Right renal cortex interstitium (tissue), 3 donors: ENCODE results near the gene DHRS4L2. TPM values are rescaled to one million over a fixed set of nuclear protein-coding genes. Genes with fewer than 3 reads are reported as not detected.

ENCODE experiments used
- DNase-seq, 3 donors: peaks; one replicate each; pipeline ENCODE4 v3.0.0-alpha.2; 2013; ENCODE audit warnings: low read depth in 3 of 3, low spot score in 2 of 3
- polyA plus RNA-seq, 3 donors: library from polyadenylated mRNA; unstranded; fragments of 120-200 nt; gene quantifications; one replicate each; pipeline ENCODE4 v1.2.1, GENCODE V29; 2013; ENCODE audit not compliant: insufficient read length in 3 of 3

DHRS4L2 gene
- polyA plus RNA-seq, 3 donors = 30.8 to 43.1 (median 37.2) TPM

- no peak for DNase-seq
These were observed 63.3 kb downstream of the DHRS4L2 start, which contains the start of gene CARMIL3 for GRCh38 chr14:24051789-24052655. Gene CARMIL3 (plus strand): TSS chr14:24052009. CDS start chr14:24052154, 145 bp downstream.

DNA sequence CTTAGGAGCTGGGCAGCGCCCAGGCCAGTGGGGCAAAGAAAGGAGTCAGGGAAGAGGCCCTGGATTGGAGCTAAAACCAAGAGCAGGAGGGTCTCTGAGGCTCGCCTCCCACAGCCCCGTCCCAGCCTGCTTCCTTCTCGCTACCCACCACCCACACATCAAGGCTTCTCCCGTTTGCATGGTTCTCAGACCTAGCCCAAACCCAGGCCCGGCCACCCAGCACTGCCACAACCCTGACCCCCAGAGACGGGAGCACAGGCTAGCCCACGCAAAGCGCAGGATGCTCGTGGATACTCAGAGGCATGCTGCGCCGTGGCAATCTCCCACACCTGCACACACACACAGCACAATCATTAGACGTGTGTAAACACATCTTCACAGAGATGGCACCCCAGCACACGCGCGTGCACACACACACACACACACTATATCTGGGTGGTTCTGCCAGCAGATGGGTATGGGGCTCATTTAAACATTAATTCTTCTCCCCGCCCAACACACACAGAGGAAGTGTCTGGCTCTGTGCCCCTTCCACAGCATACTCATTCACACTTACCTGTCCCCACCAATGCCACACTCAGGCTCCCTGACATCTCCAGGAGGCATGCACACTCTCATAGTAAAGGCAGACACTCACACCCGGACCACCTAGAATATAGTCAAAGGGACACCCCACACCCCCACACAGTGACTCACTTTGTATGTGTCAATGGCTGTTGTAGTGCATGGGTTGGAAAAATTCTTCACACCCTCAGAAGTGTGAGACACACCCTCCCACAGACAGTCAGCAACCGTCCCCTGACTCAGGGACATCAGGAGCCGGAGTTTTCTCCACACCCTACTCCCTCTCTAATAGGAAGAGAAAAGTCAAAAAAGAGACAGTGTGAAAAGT is 64.2 kb downstream of the DHRS4L2 start:
- DNase-seq = no peak

DNA sequence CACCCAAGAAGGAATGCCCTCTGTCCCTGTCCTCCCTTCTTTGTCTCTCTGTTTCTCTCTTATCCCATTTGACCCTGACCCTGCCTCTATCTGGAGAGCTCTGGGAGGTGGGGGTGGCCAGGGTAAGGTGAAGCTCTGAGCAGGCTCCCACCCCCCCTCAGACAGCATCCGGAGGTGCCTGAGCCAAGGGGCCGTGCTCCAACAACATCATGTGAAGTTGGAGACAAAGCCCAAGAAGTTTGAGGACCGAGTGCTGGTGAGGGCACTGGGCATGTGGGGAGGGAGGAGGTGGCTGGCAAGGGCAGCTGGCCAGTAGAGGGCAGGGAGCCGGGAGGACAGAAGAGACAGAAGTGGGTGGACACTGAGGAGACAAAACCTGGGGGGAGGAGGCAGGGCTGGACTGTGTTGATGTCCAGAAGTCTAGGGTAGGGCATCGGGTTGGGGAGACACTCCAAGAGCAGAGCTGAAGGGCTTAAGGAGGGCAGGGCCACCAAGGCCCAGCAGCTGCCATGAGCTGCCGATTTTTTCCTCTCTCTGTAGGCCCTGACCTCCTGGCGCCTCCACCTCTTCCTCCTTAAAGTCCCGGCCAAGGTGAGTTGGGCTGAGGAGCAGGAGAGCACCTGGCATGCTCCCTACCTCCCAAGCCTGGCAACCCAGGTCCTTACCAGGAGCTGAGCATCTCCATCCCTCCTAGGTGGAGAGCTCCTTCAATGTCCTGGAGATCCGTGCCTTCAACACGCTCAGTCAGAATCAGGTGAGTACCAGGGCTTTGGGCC is 65.0 kb downstream of the DHRS4L2 start:
- DNase-seq = no peak

DNA sequence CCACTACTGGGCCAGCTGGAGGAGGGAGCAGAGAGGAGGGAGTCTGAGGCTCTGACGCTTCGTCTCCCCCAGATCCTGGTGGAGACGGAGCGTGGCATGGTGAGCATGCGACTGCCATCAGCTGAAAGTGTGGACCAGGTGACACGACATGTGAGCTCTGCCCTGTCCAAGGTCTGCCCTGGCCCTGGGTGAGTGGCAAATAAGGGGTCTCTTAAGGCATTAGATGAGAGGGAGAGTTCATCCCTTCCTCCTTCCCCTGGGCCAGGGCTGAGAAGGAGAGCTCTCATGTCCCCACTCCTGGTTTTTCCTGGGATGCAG is 65.6 kb downstream of the DHRS4L2 start:
- DNase-seq = no peak

- no peak for DNase-seq
These were observed 65.9 kb downstream of the DHRS4L2 start for GRCh38 chr14:24054646-24055045.

Other genes starting within 250 kb of the DHRS4L2 start
- 10 to 100 TPM; 46.7 to 55.5 (median 49.6) TPM for gene DHRS4, start 35.2 kb upstream of the DHRS4L2 start, polyA plus RNA-seq
- gene CARMIL3, start 63.1 kb downstream of the DHRS4L2 start, polyA plus RNA-seq = 1 to 10 TPM; 1.0 to 2.0 (median 1.4) TPM
- gene CPNE6, start 82.6 kb downstream of the DHRS4L2 start, polyA plus RNA-seq = not detected
- 10 to 100 TPM; 25.5 to 32.6 (median 27.3) TPM for gene PCK2, start 105.4 kb downstream of the DHRS4L2 start, polyA plus RNA-seq
- 10 to 100 TPM; 75.4 to 83.3 (median 77.3) TPM for gene DCAF11, start 125.8 kb downstream of the DHRS4L2 start, polyA plus RNA-seq
- 1 to 10 TPM; 1.8 to 3.7 (median 2.9) TPM for gene NRL, start 126.0 kb downstream of the DHRS4L2 start, polyA plus RNA-seq
- under 1 TPM; 0.68 to 0.86 (median 0.79) TPM for gene FITM1, start 141.7 kb downstream of the DHRS4L2 start, polyA plus RNA-seq
- 100 to 1,000 TPM; 216 to 231 (median 224) TPM for gene PSME1, start 147.3 kb downstream of the DHRS4L2 start, polyA plus RNA-seq
- gene EMC9, start 152.7 kb downstream of the DHRS4L2 start, polyA plus RNA-seq = 10 to 100 TPM; 11.9 to 20.1 (median 15.3) TPM
- 100 to 1,000 TPM; 165 to 179 (median 171) TPM for gene PSME2, start 157.7 kb downstream of the DHRS4L2 start, polyA plus RNA-seq
- 10 to 100 TPM; 41.5 to 46.9 (median 43.4) TPM for gene RNF31, start 158.6 kb downstream of the DHRS4L2 start, polyA plus RNA-seq
- 10 to 100 TPM; 56.8 to 60.1 (median 57.5) TPM for gene IRF9, start 172.3 kb downstream of the DHRS4L2 start, polyA plus RNA-seq
- gene REC8, start 183.2 kb downstream of the DHRS4L2 start, polyA plus RNA-seq = 10 to 100 TPM; 47.5 to 51.6 (median 50.0) TPM
- 10 to 100 TPM; 31.4 to 35.6 (median 33.1) TPM for gene IPO4, start 199.9 kb downstream of the DHRS4L2 start, polyA plus RNA-seq
- gene TM9SF1, start 206.5 kb downstream of the DHRS4L2 start, polyA plus RNA-seq = 10 to 100 TPM; 36.9 to 40.9 (median 39.0) TPM
- gene TSSK4, start 216.8 kb downstream of the DHRS4L2 start, polyA plus RNA-seq = 1 to 10 TPM; 3.2 to 4.1 (median 4.0) TPM
- 10 to 100 TPM; 50.7 to 61.2 (median 55.7) TPM for gene CHMP4A, start 224.6 kb downstream of the DHRS4L2 start, polyA plus RNA-seq
- gene MDP1, start 227.1 kb downstream of the DHRS4L2 start, polyA plus RNA-seq = 10 to 100 TPM; 10.2 to 12.9 (median 12.5) TPM
- 100 to 1,000 TPM; 253 to 284 (median 266) TPM for gene NEDD8, start 243.4 kb downstream of the DHRS4L2 start, polyA plus RNA-seq
- 100 to 1,000 TPM; 105 to 133 (median 125) TPM for gene GMPR2, start 244.0 kb downstream of the DHRS4L2 start, polyA plus RNA-seq